ENCODE results near the gene ITSN1.

GRCh38 chr21:33666153-33666552 is 23.9 kb downstream of the ITSN1 start:
- TF ChIP-seq, protein P1, sequence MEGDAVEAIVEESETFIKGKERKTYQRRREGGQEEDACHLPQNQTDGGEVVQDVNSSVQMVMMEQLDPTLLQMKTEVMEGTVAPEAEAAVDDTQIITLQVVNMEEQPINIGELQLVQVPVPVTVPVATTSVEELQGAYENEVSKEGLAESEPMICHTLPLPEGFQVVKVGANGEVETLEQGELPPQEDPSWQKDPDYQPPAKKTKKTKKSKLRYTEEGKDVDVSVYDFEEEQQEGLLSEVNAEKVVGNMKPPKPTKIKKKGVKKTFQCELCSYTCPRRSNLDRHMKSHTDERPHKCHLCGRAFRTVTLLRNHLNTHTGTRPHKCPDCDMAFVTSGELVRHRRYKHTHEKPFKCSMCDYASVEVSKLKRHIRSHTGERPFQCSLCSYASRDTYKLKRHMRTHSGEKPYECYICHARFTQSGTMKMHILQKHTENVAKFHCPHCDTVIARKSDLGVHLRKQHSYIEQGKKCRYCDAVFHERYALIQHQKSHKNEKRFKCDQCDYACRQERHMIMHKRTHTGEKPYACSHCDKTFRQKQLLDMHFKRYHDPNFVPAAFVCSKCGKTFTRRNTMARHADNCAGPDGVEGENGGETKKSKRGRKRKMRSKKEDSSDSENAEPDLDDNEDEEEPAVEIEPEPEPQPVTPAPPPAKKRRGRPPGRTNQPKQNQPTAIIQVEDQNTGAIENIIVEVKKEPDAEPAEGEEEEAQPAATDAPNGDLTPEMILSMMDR (IDR thresholded peaks at IDR 0.05): no peak
- no peak for TF ChIP-seq POLR2A (IDR thresholded peaks at IDR 0.05)
